ENCODE measurements around the gene PBLD.
"Not testable (repeated sequence)": the region's sequence is repeated elsewhere in the genome, so short reads cannot be mapped to it uniquely, and the experiment has no call there.

PBLD gene

DNA sequence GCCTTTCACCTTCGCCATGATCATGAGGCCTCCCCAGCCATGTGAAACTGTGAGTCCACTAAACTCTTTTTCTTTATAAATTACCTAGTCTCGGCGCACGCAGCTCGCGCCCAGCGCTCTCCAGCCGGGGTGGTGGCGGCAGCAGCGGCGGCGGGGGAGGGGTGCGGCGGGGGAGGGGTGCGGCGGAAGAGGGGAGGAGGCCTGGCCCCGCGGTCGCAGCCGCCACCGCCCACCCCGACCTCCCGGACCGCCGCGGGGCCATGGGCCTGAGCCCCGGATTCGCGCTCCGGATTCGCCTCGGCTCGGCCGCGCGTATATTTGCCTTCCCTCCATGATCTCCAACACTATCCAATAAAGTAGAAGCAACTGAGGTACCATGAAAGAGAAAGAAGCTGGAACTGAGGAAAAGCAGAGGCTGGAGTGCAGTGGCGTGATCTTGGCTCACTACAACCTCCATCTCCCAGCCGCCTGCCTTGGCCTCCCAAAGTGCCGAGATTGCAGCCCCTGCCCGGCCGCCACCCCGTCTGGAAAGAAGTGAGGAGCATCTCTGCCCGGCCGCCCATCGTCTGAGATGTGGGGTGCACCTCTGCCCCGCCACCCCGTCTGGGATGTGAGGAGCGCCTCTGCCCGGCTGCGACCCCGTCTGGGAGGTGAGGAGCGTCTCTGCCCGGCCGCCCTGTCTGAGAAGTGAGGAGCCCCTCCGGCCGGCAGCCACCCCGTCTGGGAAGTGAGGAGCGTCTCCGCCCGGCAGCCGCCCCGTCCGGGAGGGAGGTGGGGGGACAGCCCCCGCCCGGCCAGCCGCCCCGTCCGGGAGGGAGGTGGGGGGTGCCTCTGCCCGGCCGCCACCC is 53.6 kb downstream of the PBLD start:
- DNase-seq (ENCODE audit: low read depth in 2 of 2) = not testable (repeated sequence)

DNA sequence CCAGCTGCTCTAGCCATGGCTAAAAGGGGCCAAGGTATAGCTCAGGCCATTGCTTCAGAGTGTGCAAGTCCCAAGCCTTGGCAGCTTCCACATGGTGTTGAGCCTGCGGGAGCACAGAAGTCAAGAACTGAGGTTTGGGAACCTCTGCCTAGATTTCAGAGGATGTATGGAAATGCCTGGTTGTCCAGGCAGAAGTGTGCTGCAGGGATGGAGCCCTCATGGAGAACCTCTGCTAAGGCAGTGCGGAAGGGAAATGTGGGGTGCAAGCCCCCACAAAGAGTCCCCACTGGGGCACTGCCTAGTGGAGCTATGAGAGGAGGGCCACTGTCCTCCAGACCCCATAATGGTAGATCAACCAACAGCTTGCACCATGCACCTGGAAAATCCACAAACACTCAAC is 54.9 kb downstream of the PBLD start:
- DNase-seq (ENCODE audit: low read depth in 2 of 2) = not testable (repeated sequence)

DNA sequence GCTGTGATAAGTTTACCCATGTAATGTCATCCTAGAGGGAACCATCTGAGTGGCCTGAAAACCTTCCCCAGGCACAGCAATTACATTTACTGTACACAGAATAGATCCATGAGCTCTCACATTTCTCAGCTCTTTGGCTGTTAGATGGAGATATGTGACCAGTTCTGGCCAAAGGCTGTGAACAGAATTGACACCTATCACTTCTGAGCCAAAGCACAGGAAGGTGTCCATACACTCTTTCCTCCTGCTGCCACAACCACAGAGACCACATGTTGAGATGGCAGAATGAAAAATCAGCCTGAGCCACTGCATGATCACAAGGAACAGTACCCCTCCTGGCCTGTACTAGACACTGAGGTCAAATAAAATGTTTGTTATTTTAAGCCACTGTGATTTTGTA is 56.5 kb downstream of the PBLD start:
- no peak for DNase-seq (ENCODE audit: low read depth in 2 of 2)

DNA sequence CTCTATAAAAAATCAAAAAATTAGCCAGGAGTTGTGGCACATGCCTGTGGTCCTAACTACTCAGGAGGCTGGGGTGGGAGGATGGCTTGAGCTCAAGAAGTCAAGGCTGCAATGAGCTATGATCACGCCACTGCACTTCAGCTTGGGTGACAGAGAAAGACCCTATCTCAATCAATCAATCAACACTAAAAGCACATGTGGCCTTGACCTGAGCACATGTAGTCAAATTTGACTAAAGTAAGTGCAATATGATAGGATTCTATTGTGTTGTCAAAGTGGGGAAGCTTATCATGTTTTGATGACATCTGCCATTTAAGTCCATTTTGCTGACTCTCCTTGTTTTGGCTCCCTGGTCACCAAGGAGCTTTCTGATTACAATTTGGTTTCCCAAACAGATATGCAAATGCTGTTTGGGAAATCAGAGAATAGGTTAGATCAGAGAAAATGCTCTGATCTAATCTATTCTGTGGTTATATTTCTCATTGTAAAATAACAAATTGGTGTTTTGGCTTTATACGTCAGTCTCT is 57.1 kb downstream of the PBLD start:
- DNase-seq (ENCODE audit: low read depth in 2 of 2) = no peak

DNA sequence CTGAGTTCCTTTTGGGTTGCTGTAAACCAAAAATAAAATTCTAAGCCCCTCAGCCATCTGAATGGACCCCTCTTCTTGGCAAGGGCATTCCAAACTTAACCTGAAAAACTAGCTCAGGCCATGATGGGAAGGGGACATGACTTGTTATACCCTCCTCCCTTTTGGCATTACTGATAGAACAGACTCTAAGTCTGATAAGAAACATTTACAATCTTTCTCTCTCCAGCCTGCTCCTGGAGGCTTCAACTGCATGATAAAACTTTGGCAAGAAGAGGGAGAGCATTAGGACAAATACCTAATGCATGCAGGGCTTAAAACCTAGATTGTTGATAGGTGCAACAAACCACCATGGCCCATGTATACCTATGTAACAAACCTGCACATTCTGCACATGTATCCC is 59.9 kb downstream of the PBLD start:
- no peak for DNase-seq (ENCODE audit: low read depth in 2 of 2)

DNA sequence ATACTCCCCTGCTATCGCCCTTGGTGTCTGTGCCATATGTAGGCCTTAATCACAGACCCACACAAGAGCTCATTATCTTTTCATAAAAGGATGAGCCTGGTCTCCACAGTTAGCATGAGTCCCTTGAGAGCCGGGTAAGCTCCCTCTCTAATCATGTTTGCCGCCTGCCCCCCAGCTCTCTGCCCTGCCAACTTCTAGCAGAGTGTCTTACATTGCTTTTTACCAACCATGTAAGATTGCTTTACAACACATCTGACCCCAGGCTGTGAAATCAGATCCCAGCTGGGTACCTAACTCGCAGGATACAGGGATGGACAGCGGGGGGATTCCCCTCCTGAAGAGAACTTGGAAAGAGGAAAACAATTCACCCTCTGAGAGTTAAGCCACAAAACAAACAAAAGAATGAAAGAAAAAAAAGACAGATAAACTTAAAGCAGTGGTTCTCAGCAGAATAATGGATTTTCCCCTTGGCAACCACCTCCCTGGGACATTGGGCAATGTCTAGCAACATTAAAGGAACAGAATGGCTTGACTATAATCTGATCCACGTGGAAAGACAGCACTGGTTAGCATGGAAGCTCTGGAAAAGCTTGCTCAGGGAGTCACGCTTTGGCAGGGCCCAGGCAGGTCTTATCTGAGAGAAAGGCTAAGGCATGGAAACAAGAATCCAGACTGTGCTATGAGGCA is 61.4 kb downstream of the PBLD start:
- DNase-seq (ENCODE audit: low read depth in 2 of 2) = no peak

DNA sequence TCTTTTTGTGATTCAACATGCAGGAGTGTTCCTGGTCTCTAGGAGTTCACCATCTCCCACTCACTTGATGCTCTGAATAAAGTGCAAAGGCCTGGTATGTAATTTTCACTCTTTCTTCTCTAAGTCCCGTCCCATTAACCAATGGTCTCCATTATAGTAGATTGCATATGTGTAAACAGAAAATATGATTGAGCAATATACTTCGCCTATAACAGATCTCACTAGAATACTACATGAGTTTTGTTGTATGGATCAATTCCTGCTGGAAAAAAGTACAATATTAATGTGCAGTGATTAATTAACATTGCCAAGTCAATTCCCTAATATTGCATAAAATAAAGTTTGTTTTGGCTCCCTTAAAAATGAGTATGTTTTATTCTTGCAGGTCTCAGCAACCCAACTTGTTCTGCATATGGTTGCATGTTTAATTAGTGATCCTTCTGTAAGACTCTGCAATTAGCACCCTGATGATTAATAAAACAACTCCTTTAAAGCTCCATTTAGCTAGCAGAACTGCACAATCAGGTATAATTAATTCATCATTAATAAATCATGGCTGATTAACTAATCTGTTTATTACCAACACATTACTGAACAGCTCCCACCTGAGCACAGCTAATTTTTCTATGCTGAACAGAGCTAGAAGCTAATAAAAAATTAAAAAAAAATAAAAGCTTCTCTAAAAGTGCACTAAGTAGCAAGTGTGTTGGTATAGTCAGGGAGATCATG is 63.0 kb downstream of the PBLD start:
- no peak for DNase-seq (ENCODE audit: low read depth in 2 of 2)

DNA sequence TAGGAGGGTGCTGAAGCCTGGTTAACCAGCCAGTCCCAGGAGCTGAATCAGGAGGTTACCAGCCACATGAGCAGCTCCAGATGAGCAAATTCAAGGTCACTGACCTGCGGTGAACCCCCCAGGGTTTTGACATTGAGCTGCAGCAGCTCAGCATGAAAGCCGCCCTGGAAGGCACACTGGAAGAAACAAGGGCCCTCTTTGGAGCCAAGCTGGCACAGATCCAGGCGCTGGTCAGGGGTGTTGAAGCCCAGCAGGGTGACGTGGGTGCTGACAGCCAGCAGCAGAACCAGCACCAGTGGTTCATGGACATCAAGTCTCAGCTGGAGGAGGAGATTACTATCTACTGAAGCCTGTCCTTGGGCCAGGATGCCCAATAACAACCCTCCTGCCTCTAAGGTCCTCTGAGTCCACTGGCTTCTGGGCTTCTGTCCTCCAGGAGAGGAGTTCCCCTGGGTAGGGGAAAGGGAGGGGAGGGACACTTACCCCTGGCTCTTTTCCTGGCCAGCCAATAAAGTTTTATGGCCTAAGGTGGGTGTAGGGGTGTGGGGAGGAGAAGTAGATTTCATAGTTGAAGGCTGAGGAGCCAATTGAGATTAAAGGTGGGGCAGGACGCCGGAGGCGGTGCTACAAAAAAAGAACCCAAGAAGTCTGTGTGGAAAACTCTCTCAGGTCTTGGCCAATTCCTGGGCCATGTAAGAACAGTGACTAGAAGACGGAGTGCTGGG is 71.4 kb downstream of the PBLD start:
- DNase-seq (ENCODE audit: low read depth in 2 of 2) = no peak

DNA sequence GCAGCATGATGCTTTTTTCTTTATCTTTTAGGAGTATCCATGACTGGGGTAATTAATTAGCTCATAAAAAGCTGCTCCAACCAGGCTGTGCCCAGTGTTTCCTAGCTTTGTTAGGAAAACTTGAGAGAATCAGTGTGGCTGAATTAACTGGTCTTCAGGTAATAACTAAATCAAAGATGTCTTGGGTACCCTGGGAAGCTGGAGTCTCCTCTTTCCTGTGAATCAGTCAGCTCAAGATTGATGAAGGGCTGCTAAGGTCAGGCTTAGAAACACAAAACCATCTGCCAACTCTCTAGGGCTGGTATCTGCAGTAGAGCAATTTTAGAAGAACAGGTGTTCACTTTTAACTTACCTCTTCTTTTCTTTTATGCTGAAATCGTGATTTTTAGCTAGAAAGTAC is 79.4 kb downstream of the PBLD start:
- DNase-seq (ENCODE audit: low read depth in 2 of 2) = no peak

DNA sequence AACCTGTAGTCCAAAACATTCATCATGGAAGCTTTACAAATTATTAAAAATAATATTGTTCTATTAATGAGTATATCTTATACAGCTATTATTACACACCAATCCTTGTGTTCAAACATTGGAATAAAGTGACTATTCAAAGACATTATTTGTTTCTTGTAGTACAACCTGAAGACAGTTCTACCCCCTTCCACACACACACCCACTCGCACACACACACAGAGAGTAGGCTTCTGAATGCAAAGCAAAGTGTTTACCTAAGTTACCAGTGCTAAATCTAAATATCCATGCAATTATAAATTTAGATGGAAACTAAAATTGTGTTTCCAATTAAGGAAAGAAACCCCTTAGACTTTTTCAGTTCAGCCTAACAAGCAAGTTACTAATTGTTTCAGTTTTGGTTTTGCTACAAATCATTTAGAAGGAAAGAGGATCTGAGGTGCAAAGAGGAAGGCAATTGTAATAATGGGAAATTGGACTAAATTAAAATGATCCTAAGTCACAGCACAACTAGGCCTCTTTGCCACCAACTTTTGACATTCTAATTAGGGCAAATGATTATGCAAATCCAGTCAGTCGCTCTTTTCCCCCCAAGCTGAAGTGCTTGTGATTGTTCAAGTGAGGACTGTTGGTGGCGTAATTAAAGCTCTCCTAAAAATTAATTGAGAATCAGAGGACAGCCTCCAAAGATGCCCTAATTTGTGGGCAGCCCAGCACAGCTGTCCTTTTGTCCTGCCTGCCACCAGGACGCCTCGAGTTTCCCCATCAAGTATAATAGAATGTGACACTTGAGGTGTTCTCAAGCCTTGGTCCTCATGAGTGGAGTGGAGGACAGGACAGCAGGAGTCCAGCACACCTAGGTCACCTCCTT is 80.9 kb downstream of the PBLD start:
- DNase-seq (ENCODE audit: low read depth in 2 of 2) = no peak

DNA sequence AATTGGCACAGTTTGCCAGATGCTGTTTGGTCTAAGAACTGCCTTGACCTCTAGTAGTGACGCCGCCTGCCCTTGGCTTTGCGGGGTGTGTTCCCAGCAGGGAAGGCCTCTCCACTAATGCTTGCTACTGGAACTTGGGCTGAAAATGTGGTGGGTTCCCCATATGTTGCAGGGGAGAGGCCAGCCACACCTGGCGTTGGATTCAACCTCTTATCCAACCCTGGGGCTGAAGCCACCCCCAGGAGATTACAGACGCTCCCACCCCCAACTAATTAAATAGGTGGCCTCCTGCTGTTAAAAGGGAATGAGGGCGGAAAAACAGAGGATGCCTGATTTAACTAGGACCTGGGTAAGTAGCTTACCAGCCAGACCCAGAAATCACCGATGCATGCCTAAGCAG is 81.6 kb downstream of the PBLD start:
- DNase-seq (ENCODE audit: low read depth in 2 of 2) = no peak

DNA sequence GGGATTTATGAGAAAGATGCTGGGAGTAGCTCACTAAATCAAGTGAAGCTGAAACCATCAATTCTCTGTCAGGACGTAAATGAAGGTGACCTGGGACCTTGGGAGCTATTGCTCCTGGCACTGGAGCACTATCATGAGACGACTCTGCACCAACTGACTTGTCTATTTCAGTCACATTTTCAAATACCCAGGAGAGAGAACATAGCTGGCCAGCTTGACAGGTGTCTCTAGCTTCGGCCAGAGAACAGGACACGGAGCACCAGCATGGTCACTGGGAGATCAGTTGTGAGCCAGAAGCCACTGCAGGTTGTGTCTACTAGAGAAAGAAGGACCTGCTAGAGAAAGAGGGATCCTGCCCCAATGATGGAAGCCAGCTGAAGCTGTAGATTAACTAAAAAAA is 83.4 kb downstream of the PBLD start:
- DNase-seq (ENCODE audit: low read depth in 2 of 2) = no peak

DNA sequence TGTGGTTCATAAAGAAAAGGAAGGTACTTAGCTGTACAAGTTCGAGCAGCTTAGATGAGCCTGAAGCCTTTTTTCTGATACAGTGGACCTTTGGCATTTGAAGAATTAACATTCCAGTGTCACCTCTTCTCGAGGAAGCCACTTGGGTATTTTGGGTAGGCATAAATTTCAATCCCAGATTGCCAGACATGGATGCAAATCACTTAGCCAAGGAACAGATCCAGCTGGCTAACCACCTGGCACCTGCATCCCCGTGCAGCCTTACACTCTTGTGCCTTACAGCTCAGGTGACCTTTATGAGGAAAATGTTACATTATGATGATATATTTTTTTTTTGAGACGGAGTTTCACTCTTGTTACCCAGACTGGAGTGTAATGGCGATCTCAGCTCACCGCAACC is 84.8 kb downstream of the PBLD start:
- DNase-seq (ENCODE audit: low read depth in 2 of 2) = no peak

DNA sequence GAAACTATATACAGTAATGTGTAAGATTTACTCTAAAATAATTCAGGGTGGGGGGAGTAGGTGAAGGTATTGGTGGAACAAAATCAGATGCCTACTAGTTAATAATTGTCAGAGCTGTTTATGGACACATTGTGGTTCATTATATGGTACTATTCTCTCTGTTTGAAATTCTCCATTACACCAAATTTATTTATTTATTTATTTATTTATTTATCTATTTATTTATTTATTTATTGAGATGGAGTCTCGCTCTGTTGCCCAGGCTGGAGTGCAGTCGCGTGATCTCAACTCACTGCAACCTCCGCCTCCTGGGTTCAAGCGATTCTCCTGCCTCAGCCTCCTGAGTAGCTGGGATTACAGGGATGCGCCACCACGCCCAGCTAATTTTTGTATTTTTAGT is 86.3 kb downstream of the PBLD start:
- not testable (repeated sequence) for DNase-seq (ENCODE audit: low read depth in 2 of 2)

DNA sequence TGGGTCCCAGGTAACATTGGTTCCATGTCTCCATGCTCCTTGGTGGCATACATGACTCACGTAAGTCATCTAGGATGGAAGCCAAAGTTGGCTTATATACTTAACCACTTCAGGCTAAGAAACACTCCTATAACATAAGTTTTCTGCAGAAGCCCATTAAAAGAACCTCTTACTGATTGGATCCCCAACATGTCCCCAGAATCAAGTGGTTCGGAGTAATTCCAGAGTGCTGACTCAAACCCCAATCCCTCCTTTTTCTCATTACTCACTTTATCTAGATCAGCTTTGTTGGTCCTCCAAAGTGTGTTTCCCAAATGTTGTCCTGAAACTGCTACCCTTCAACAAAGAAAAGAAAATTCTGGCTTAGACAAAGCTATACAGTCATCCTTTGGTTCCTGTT is 90.7 kb downstream of the PBLD start:
- no peak for DNase-seq (ENCODE audit: low read depth in 2 of 2)

DNA sequence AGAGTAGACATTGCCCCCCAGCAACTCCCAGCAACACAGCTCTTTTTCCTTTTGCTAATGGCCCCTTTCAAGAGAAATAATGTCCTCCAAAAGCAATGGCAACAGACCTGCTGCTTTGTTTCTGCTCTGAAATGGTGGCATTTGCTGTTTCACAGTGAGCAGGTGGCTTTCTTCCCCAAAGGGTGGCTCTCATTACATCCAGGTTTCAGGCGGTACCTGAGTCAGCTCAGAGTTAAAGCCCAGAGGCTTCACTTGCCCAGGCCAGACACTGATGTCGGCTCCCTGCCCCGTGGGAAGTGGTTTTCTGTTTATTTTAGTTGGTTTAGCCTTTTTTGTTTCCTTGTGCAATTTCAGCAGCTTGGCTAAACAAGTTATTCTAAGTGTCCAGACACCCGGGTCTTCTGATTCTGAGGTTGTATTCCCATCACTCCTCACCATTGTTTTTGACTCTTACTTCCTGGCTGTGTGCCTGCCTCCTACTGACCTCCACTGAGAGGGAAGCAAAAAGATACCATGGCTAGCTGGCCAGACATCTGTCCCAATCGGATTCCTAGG is 93.1 kb downstream of the PBLD start:
- DNase-seq (ENCODE audit: low read depth in 2 of 2) = no peak

DNA sequence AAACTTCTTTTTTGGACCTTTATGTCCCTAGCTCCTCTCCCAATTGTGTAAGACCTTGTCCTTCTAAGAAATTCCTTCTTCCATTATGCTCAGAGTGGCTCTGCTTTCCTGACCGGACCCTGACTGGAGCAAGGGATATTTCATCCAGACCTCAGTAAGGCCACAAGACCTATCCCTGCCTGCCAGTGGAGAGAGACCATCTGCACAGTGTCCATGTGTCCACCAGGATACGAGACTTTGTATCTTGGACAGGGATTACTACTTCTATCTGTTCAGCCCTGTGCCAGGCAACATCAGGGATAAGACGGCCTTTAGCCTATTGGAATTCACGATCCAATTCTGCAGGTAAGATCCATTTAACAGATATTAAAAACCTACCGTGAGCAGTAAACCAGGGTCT is 93.7 kb downstream of the PBLD start:
- DNase-seq (ENCODE audit: low read depth in 2 of 2) = no peak

DNA sequence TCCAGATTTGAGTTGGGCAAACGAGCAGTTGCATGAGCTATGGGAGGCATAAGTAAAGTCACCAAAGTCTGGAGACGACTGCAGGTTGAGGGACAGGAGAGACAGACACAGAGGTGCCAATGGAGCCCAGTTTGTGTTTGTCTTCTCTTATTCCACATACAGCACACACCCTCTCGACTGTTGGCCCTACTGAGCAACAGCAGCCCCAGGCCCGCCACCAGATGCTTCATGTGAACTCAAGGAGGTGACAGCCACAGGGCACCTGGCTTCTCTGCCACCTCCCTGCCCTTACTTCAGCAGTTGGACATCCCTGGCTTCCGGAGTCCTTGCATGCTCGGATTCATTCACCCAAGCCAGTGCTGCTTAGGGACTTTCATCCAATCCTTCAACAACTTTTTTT is 94.4 kb downstream of the PBLD start:
- no peak for DNase-seq (ENCODE audit: low read depth in 2 of 2)

DNA sequence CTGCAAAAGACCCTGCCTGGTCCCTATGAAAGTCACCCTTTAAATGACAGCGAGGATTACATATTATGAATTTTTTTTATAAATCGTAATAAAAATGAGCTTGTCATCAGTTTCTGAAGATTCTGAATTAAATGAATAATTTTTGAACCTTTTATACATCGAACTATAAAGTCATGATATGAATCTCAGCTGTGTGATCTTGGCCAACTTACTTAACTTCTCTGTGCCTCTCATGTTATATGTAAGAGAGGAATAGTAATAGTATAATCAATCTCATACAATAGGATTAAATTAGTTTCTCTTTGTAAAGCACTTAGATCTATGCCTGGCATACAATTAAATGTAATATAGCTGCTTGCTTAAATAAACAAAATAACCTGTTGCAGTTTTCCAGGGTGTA is 95.6 kb downstream of the PBLD start:
- no peak for DNase-seq (ENCODE audit: low read depth in 2 of 2)

DNA sequence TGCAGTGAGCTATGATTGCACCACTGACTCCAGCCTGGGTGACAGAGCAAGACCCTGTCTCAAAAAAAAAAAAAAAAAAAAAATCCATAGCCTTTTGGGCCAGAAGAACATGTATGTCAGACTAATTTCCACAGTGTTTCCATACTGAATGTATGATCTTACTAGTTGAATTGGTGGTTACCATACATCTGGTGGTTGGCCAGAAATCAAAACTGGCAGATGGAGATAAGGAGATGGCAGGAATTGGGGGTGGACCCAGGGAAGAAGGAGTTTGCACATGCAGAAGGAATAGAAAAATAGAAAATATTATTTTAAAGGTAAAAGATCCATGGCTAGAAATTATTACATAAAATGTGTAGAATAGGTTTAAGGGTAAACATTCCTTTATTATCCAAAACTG is 97.1 kb downstream of the PBLD start:
- DNase-seq (ENCODE audit: low read depth in 2 of 2) = no peak

DNA sequence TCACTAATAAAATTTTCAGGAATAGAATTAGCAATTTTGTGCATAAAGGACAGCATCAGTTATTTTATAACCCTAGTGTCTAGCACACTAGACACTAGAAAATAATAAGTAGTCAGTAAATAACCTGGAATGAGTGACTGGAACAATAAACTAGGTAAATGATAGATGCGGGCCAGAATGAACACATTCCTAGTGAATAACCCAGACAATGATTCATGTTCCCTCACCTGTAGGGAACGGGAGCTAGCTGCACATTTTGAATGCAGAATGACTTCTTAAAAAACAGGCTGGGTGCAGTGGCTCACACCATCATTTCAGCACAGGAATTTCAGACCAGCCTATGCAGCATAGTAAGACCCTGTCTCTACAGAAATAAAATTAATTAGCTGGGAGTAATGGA is 97.6 kb downstream of the PBLD start:
- no peak for DNase-seq (ENCODE audit: low read depth in 2 of 2)
